Measurements from ENCODE around the gene MT1H. TPM values are rescaled to one million over a fixed set of nuclear protein-coding genes. Genes with fewer than 3 reads are reported as not detected.
"Not testable (repeated sequence)": the region's sequence is repeated elsewhere in the genome, so short reads cannot be mapped to it uniquely, and the experiment has no call there.

MT1H gene
- total and polyA plus RNA-seq, 2 experiments from 2014 or later = not detected

- no peak overlapping the region for H2AFZ ChIP-seq
- H4K20me1 ChIP-seq (ENCODE audit: insufficient read depth) = no peaks in the 10 kb centered on the region
- H3K9me3 ChIP-seq (ENCODE audit: low read depth) = no peaks in the 10 kb centered on the region
- no peaks in the 10 kb centered on the region for H3K79me2 ChIP-seq (ENCODE audit: insufficient read depth)
- H3F3A ChIP-seq (ENCODE audit: insufficient read depth) = no peaks in the 10 kb centered on the region
- H3K9me2 ChIP-seq (ENCODE audit: insufficient read depth) = no peaks in the 10 kb centered on the region
- no peaks in the 10 kb centered on the region for H3K4me1 ChIP-seq (ENCODE audit: insufficient read depth)
- no peak overlapping the region for H3K27ac ChIP-seq
- no peaks in the 10 kb centered on the region; the same call in 1 of the 2 replicates for H3K27me3 ChIP-seq (replicated peaks; ENCODE audit: insufficient read depth)
- in situ Hi-C loops (cut with MboI) = no loop called here
- 77 to 81% methylated on average over 4 of the region's 4 CpGs for WGBS, 2 experiments (ENCODE audit: low coverage in 1 of 2, low lambda C conversion rate in 2 of 2, missing lambda C conversion rate in 2 of 2)
- no peak overlapping the region for H3K4me2 ChIP-seq (ENCODE audit: unreplicated experiment)
- H3K9ac ChIP-seq = no peak overlapping the region
- no peak for DNase-seq
- TF ChIP-seq EZH2phosphoT487 (IDR thresholded peaks at IDR 0.05; ENCODE audit: insufficient read depth, low read depth) (no peak), EZH2 (IDR thresholded peaks at IDR 0.05; ENCODE audit: insufficient read depth, poor library complexity, severe bottlenecking) (no peak)
- H3K4me3 ChIP-seq = no peak overlapping the region
- no peaks in the 10 kb centered on the region for H3K36me3 ChIP-seq (ENCODE audit: low read depth)
Measured at GRCh38 chr16:56715126-56715525, 45.5 kb downstream of the MT1H start.

- Histone ChIP-seq H3K36me3 (ENCODE audit: low read depth) (no peaks in the 10 kb centered on the region), H3K4me3 (no peak overlapping the region), H3K4me2 (ENCODE audit: unreplicated experiment) (no peak overlapping the region), H3K27me3 (replicated peaks; ENCODE audit: insufficient read depth) (no peaks in the 10 kb centered on the region; the same call in 1 of the 2 replicates), H2AFZ (no peak overlapping the region), H3K79me2 (ENCODE audit: insufficient read depth) (no peaks in the 10 kb centered on the region), H3K9ac (no peak overlapping the region), H4K20me1 (ENCODE audit: insufficient read depth) (no peaks in the 10 kb centered on the region), H3K9me3 (ENCODE audit: low read depth) (no peaks in the 10 kb centered on the region), H3K27ac (no peak overlapping the region), H3K4me1 (ENCODE audit: insufficient read depth) (no peaks in the 10 kb centered on the region), H3F3A (ENCODE audit: insufficient read depth) (no peaks in the 10 kb centered on the region), H3K9me2 (ENCODE audit: insufficient read depth) (no peaks in the 10 kb centered on the region)
- in situ Hi-C loops (cut with MboI) = no loop called here
- DNase-seq = no peak
- no peak for TF ChIP-seq EZH2phosphoT487 (IDR thresholded peaks at IDR 0.05; ENCODE audit: insufficient read depth, low read depth)
- TF ChIP-seq EZH2 (IDR thresholded peaks at IDR 0.05; ENCODE audit: insufficient read depth, poor library complexity, severe bottlenecking) = no peak
- WGBS, 2 experiments (ENCODE audit: low coverage in 1 of 2, low lambda C conversion rate in 2 of 2, missing lambda C conversion rate in 2 of 2) = 50 to 52% methylated on average over 3 of the region's 3 CpGs
Measured at GRCh38 chr16:56716761-56717160, 47.1 kb downstream of the MT1H start.

DNA sequence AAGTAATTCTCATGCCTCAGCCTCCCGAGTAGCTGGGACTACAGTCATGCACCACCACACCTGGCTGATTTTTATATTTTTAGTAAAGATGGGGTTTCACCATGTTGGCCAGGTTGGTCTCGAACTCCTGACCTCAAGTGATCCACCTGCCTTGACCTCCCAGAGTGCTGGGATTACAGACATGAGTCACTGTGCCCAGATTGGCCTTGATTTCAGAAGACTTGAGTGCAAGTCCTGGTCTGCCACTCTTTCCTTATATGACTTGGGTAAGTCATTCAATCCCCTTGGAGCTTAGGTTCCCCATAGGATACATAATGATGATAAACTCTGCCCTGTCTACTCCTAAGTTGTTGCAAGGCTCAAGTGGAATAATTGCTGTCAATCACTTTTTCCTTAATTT, 47.9 kb downstream of the MT1H start:
- H3K79me2 ChIP-seq (ENCODE audit: insufficient read depth); H3K27ac ChIP-seq; DNase-seq; H3K27me3 ChIP-seq (replicated peaks; ENCODE audit: insufficient read depth); H3K4me1 ChIP-seq (ENCODE audit: insufficient read depth); H3K9me3 ChIP-seq (ENCODE audit: low read depth); in situ Hi-C loops (cut with MboI); H3F3A ChIP-seq (ENCODE audit: insufficient read depth); H3K36me3 ChIP-seq (ENCODE audit: low read depth); H3K9me2 ChIP-seq (ENCODE audit: insufficient read depth); H3K9ac ChIP-seq; H4K20me1 ChIP-seq (ENCODE audit: insufficient read depth); H2AFZ ChIP-seq; H3K4me2 ChIP-seq (ENCODE audit: unreplicated experiment); H3K4me3 ChIP-seq: not testable (repeated sequence)
- WGBS, 2 experiments (ENCODE audit: low coverage in 1 of 2, low lambda C conversion rate in 2 of 2, missing lambda C conversion rate in 2 of 2) = 89 to 91% methylated on average over 2 of the region's 2 CpGs

Other genes starting within 250 kb of the MT1H start
- gene AMFR, start 244.3 kb upstream of the MT1H start, total RNA-seq (2014; rRNA removed; shearing (Covaris generic)) = 205 and 212 TPM in 2 replicates
- 26.6 and 27.3 TPM in 2 replicates for gene AMFR, start 244.3 kb upstream of the MT1H start, polyA plus RNA-seq (2016; fragmentation: Nextera tagmentation; extraction: Ambion mirVana)
- 57.0 and 76.8 TPM in 2 replicates for gene NUDT21, start 218.5 kb upstream of the MT1H start, total RNA-seq (2014; rRNA removed; shearing (Covaris generic))
- gene NUDT21, start 218.5 kb upstream of the MT1H start, polyA plus RNA-seq (2016; fragmentation: Nextera tagmentation; extraction: Ambion mirVana) = 47.8 and 49.6 TPM in 2 replicates
- gene OGFOD1, start 218.3 kb upstream of the MT1H start, total RNA-seq (2014; rRNA removed; shearing (Covaris generic)) = 59.1 and 70.8 TPM in 2 replicates
- gene OGFOD1, start 218.3 kb upstream of the MT1H start, polyA plus RNA-seq (2016; fragmentation: Nextera tagmentation; extraction: Ambion mirVana) = 97.6 and 101 TPM in 2 replicates
- gene BBS2, start 149.8 kb upstream of the MT1H start, total RNA-seq (2014; rRNA removed; shearing (Covaris generic)) = 45.4 and 72.3 TPM in 2 replicates
- gene BBS2, start 149.8 kb upstream of the MT1H start, polyA plus RNA-seq (2016; fragmentation: Nextera tagmentation; extraction: Ambion mirVana) = 66.2 and 73.1 TPM in 2 replicates
- gene MT4, start 104.7 kb upstream of the MT1H start, total RNA-seq (2014; rRNA removed; shearing (Covaris generic)) = not detected in 2 replicates
- not detected in 2 replicates for gene MT4, start 104.7 kb upstream of the MT1H start, polyA plus RNA-seq (2016; fragmentation: Nextera tagmentation; extraction: Ambion mirVana)
- gene MT3, start 80.3 kb upstream of the MT1H start, total RNA-seq (2014; rRNA removed; shearing (Covaris generic)) = not detected in 2 replicates
- gene MT3, start 80.3 kb upstream of the MT1H start, polyA plus RNA-seq (2016; fragmentation: Nextera tagmentation; extraction: Ambion mirVana) = not detected in 2 replicates
- gene MT2A, start 61.2 kb upstream of the MT1H start, total RNA-seq (2014; rRNA removed; shearing (Covaris generic)) = 109 and 211 TPM in 2 replicates
- gene MT2A, start 61.2 kb upstream of the MT1H start, polyA plus RNA-seq (2016; fragmentation: Nextera tagmentation; extraction: Ambion mirVana) = 3,414 and 3,441 TPM in 2 replicates
- 178 TPM in 2 replicates for gene MT1E, start 44.0 kb upstream of the MT1H start, total RNA-seq (2014; rRNA removed; shearing (Covaris generic))
- 329 and 352 TPM in 2 replicates for gene MT1E, start 44.0 kb upstream of the MT1H start, polyA plus RNA-seq (2016; fragmentation: Nextera tagmentation; extraction: Ambion mirVana)
- 3.8 and 8.2 TPM in 2 replicates for gene MT1M, start 37.2 kb upstream of the MT1H start, total RNA-seq (2014; rRNA removed; shearing (Covaris generic))
- gene MT1M, start 37.2 kb upstream of the MT1H start, polyA plus RNA-seq (2016; fragmentation: Nextera tagmentation; extraction: Ambion mirVana) = 15.2 and 20.1 TPM in 2 replicates
- not detected in 2 replicates for gene MT1A, start 31.1 kb upstream of the MT1H start, total RNA-seq (2014; rRNA removed; shearing (Covaris generic))
- 2.3 and 3.3 TPM in 2 replicates for gene MT1A, start 31.1 kb upstream of the MT1H start, polyA plus RNA-seq (2016; fragmentation: Nextera tagmentation; extraction: Ambion mirVana)
- gene MT1B, start 17.9 kb upstream of the MT1H start, total RNA-seq (2014; rRNA removed; shearing (Covaris generic)) = not detected in 2 replicates
- gene MT1B, start 17.9 kb upstream of the MT1H start, polyA plus RNA-seq (2016; fragmentation: Nextera tagmentation; extraction: Ambion mirVana) = not detected in 2 replicates
- gene MT1F, start 11.9 kb upstream of the MT1H start, total RNA-seq (2014; rRNA removed; shearing (Covaris generic)) = 1.1 TPM in 1 of 2 replicates, not detected in the other
- 4.5 and 5.4 TPM in 2 replicates for gene MT1F, start 11.9 kb upstream of the MT1H start, polyA plus RNA-seq (2016; fragmentation: Nextera tagmentation; extraction: Ambion mirVana)
- not detected in 2 replicates for gene MT1G, start 1.7 kb upstream of the MT1H start, total RNA-seq (2014; rRNA removed; shearing (Covaris generic))
- 3.3 and 4.4 TPM in 2 replicates for gene MT1G, start 1.7 kb upstream of the MT1H start, polyA plus RNA-seq (2016; fragmentation: Nextera tagmentation; extraction: Ambion mirVana)
- 26.2 and 113 TPM in 2 replicates for gene MT1X, start 12.7 kb downstream of the MT1H start, total RNA-seq (2014; rRNA removed; shearing (Covaris generic))
- gene MT1X, start 12.7 kb downstream of the MT1H start, polyA plus RNA-seq (2016; fragmentation: Nextera tagmentation; extraction: Ambion mirVana) = 126 and 146 TPM in 2 replicates
- gene NUP93, start 60.3 kb downstream of the MT1H start, total RNA-seq (2014; rRNA removed; shearing (Covaris generic)) = 40.3 and 47.1 TPM in 2 replicates
- gene NUP93, start 60.3 kb downstream of the MT1H start, polyA plus RNA-seq (2016; fragmentation: Nextera tagmentation; extraction: Ambion mirVana) = 49.6 and 51.2 TPM in 2 replicates
- gene SLC12A3, start 195.4 kb downstream of the MT1H start, total RNA-seq (2014; rRNA removed; shearing (Covaris generic)) = not detected in 2 replicates
- not detected in 2 replicates for gene SLC12A3, start 195.4 kb downstream of the MT1H start, polyA plus RNA-seq (2016; fragmentation: Nextera tagmentation; extraction: Ambion mirVana)